NT2/D1 (cell line): ENCODE data around the gene FTO.

Experiments
- DNase-seq: peaks from one replicate; pipeline ENCODE4 v3.0.0-alpha.2; 2011; ENCODE audit warnings: low read depth, low spot score
- H3K27me3 ChIP-seq: 2 replicates; pipeline ENCODE4 v1.6.0; 2011; ENCODE audit warnings: mild to moderate bottlenecking; ENCODE audit not compliant: insufficient read length, insufficient read depth
- H3K36me3 ChIP-seq: 2 replicates; pipeline ENCODE4 v1.6.1; 2011; ENCODE audit warnings: mild to moderate bottlenecking, low read length, mixed read lengths; ENCODE audit not compliant: insufficient read depth, insufficient read length
- H3K4me1 ChIP-seq: 2 replicates; pipeline ENCODE4 v1.5.1; 2011; ENCODE audit not compliant: insufficient read depth, insufficient read length
- H3K4me3 ChIP-seq: 2 replicates; pipeline ENCODE4 v1.5.1; 2011; ENCODE audit warnings: low read depth; ENCODE audit not compliant: insufficient read length
- H3K9ac ChIP-seq: 2 replicates; pipeline ENCODE4 v1.6.0; 2011; ENCODE audit warnings: low read depth; ENCODE audit not compliant: insufficient read length
- H3K9me3 ChIP-seq: 2 replicates; pipeline ENCODE4 v1.5.1; 2011; ENCODE audit warnings: mild to moderate bottlenecking, low read length; ENCODE audit not compliant: insufficient read depth
- SUZ12 ChIP-seq: IDR thresholded peaks from 2 replicates; pipeline ENCODE4 v1.6.1; 2011; ENCODE audit not compliant: insufficient read length, insufficient read depth; ENCODE audit errors: extremely low read depth
- YY1 ChIP-seq: IDR thresholded peaks from 2 replicates; pipeline ENCODE4 v1.6.1; 2011; ENCODE audit not compliant: insufficient read length, insufficient read depth
- ZNF274 ChIP-seq: IDR thresholded peaks from 2 replicates; pipeline ENCODE4 v1.6.1; 2011; ENCODE audit warnings: mild to moderate bottlenecking, low read depth, low read length

FTO gene

GRCh38 chr16:53898993-53899392, 195.0 kb downstream of the FTO start:
- H3K9ac ChIP-seq: no peak overlapping the region

GRCh38 chr16:53899431-53899830, 195.5 kb downstream of the FTO start:
- TF ChIP-seq SUZ12: no peak
- TF ChIP-seq ZNF274: no peak
- TF ChIP-seq YY1: no peak
- no peak for DNase-seq
- no peaks in the 10 kb centered on the region for H3K4me1 ChIP-seq
- H3K36me3 ChIP-seq: no peaks in the 10 kb centered on the region
- H3K27me3 ChIP-seq: no peaks in the 10 kb centered on the region
- no peak overlapping the region for H3K4me3 ChIP-seq
- no peak overlapping the region for H3K9ac ChIP-seq
- no peaks in the 10 kb centered on the region for H3K9me3 ChIP-seq

More at GRCh38 chr16:53898993-53899392, 195.0 kb downstream of the FTO start:
- H3K27me3 ChIP-seq: no peaks in the 10 kb centered on the region
- DNase-seq: no peak
- no peak overlapping the region for H3K4me3 ChIP-seq
- H3K4me1 ChIP-seq: no peaks in the 10 kb centered on the region
- TF ChIP-seq SUZ12: no peak
- no peak for TF ChIP-seq ZNF274
- TF ChIP-seq YY1: no peak
- no peaks in the 10 kb centered on the region for H3K36me3 ChIP-seq
- no peaks in the 10 kb centered on the region for H3K9me3 ChIP-seq

GRCh38 chr16:53900667-53901066, 196.7 kb downstream of the FTO start:
- Histone ChIP-seq H3K9ac (no peak overlapping the region), H3K27me3 (no peaks in the 10 kb centered on the region), H3K36me3 (no peaks in the 10 kb centered on the region), H3K9me3 (no peaks in the 10 kb centered on the region), H3K4me1 (no peaks in the 10 kb centered on the region), H3K4me3 (no peak overlapping the region)
- TF ChIP-seq ZNF274 (no peak), SUZ12 (no peak), YY1 (no peak)
- DNase-seq: no peak

- Histone ChIP-seq H3K27me3 (no peaks in the 10 kb centered on the region), H3K36me3 (no peaks in the 10 kb centered on the region), H3K9me3 (no peaks in the 10 kb centered on the region), H3K4me1 (no peaks in the 10 kb centered on the region), H3K4me3 (no peak overlapping the region), H3K9ac (no peak overlapping the region)
- no peak for DNase-seq
- TF ChIP-seq SUZ12 (no peak), ZNF274 (no peak), YY1 (no peak)
These were observed 197.5 kb downstream of the FTO start for GRCh38 chr16:53901408-53901807.

GRCh38 chr16:53904533-53904932, 200.6 kb downstream of the FTO start:
- Histone ChIP-seq H3K9me3 (no peaks in the 10 kb centered on the region), H3K9ac (no peak overlapping the region), H3K4me1 (no peaks in the 10 kb centered on the region), H3K4me3 (no peak overlapping the region), H3K36me3 (no peaks in the 10 kb centered on the region), H3K27me3 (no peaks in the 10 kb centered on the region)
- DNase-seq: no peak
- no peak for TF ChIP-seq SUZ12
- no peak for TF ChIP-seq ZNF274
- no peak for TF ChIP-seq YY1

GRCh38 chr16:53905028-53905427, 201.1 kb downstream of the FTO start:
- no peaks in the 10 kb centered on the region for H3K4me1 ChIP-seq
- no peaks in the 10 kb centered on the region for H3K27me3 ChIP-seq
- no peak for DNase-seq
- H3K9ac ChIP-seq: no peak overlapping the region
- TF ChIP-seq SUZ12: no peak
- no peak for TF ChIP-seq ZNF274
- no peaks in the 10 kb centered on the region for H3K9me3 ChIP-seq
- no peaks in the 10 kb centered on the region for H3K36me3 ChIP-seq
- no peak overlapping the region for H3K4me3 ChIP-seq

- TF ChIP-seq ZNF274: no peak
- no peak for TF ChIP-seq SUZ12
- no peak for TF ChIP-seq YY1
- DNase-seq: no peak
- Histone ChIP-seq H3K27me3 (no peaks in the 10 kb centered on the region), H3K36me3 (no peaks in the 10 kb centered on the region), H3K4me3 (no peak overlapping the region), H3K9me3 (no peaks in the 10 kb centered on the region), H3K9ac (no peak overlapping the region), H3K4me1 (peaks cover 5% of the 10 kb centered on the region)
These were observed 204.8 kb downstream of the FTO start for GRCh38 chr16:53908731-53909130.

- no peak overlapping the region for H3K4me3 ChIP-seq
- no peaks in the 10 kb centered on the region for H3K27me3 ChIP-seq
- no peak for TF ChIP-seq SUZ12
- TF ChIP-seq YY1: no peak
- TF ChIP-seq ZNF274: no peak
- peaks cover 5% of the 10 kb centered on the region for H3K4me1 ChIP-seq
- H3K9ac ChIP-seq: no peak overlapping the region
- no peak for DNase-seq
- H3K9me3 ChIP-seq: no peaks in the 10 kb centered on the region
- no peaks in the 10 kb centered on the region for H3K36me3 ChIP-seq
These were observed 207.0 kb downstream of the FTO start for GRCh38 chr16:53910990-53911389.
